AG04449 (cell line): ENCODE measurements around the gene BEND5.

Source experiments
- CTCF ChIA-PET: fragments of 350-600 bp; formaldehyde crosslinking; extraction: SDS; loops from one replicate; lab custom pipeline; 2021; ENCODE audit warnings: antibody characterized with exemption; lab: Yijun Ruan, JAX
- POLR2A ChIA-PET: fragments of 400-600, 350-600 bp; formaldehyde crosslinking; extraction: SDS; loops from one replicate; lab custom pipeline; 2020; ENCODE audit warnings: antibody characterized with exemption, inconsistent platforms; lab: Yijun Ruan, JAX
- DNase-seq: peaks from one replicate; pipeline ENCODE4 v3.0.0-alpha.2; 2010; ENCODE audit warnings: low read depth, low spot score
- H3K4me3 ChIP-seq: 2 replicates; pipeline ENCODE4 v1.5.1; 2011; ENCODE audit warnings: low read depth, mild to moderate bottlenecking, control low read depth, low read length
- TF ChIP-seq, protein P1 (sequence below): IDR thresholded peaks from one replicate; pipeline ENCODE4 v1.5.1; 2011; ENCODE audit warnings: mild to moderate bottlenecking, moderate library complexity, low read length, control low read depth, inconsistent platforms; ENCODE audit not compliant: insufficient read depth; ENCODE audit errors: missing control alignments

The BEND5 gene

DNA sequence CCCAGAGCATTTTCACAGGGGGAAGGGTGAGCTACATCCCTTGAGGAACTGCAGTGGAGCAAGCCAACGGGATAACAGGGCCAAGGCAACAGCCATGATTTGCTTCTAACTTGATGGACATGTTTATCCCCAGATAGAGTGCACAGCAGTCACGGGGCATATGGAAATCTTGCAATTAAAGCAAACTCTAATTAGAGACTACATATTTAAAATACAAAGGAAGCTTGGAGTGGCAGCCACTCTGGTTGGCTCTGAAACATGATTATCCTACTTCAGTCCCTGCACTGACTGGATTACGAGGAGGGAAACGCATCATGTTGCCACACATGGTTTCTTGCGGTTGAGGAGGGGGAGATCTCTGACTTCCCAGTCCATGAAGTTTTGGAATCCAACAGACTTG is 60.8 kb downstream of the BEND5 start:
- ChIA-PET POLR2A (no interaction called here), CTCF (no interaction called here)
- TF ChIP-seq, protein P1, sequence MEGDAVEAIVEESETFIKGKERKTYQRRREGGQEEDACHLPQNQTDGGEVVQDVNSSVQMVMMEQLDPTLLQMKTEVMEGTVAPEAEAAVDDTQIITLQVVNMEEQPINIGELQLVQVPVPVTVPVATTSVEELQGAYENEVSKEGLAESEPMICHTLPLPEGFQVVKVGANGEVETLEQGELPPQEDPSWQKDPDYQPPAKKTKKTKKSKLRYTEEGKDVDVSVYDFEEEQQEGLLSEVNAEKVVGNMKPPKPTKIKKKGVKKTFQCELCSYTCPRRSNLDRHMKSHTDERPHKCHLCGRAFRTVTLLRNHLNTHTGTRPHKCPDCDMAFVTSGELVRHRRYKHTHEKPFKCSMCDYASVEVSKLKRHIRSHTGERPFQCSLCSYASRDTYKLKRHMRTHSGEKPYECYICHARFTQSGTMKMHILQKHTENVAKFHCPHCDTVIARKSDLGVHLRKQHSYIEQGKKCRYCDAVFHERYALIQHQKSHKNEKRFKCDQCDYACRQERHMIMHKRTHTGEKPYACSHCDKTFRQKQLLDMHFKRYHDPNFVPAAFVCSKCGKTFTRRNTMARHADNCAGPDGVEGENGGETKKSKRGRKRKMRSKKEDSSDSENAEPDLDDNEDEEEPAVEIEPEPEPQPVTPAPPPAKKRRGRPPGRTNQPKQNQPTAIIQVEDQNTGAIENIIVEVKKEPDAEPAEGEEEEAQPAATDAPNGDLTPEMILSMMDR = no peak
- H3K4me3 ChIP-seq = no peak overlapping the region
- no peak for DNase-seq

DNA sequence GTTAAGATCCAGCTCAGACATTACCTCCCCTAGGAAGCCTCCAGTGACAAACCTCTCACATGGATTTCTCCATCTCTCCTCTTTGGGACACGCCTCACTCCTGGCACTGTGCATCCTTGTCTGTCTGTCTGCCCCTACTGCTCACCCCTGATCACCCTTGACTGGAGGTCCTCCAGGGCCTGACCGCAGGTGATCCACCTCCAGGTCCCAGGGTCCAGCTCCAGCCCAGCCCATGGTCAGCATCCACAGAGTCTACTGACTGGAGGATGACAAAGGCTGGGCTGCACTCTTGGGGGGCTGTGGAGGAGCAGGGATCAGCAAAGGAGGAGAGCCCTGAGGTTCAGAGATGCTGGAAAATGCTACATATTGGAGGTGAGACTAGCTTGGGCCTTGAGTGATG is 65.8 kb downstream of the BEND5 start:
- no peak overlapping the region for H3K4me3 ChIP-seq
- no peak for DNase-seq
- ChIA-PET CTCF (interaction anchor here (2.8 kb wide), 1 partner anchor 14 kb away, joined by 10 read pairs; no protein-coding TSS in a partner anchor), POLR2A (no interaction called here)
- TF ChIP-seq, protein P1 = no peak

DNA sequence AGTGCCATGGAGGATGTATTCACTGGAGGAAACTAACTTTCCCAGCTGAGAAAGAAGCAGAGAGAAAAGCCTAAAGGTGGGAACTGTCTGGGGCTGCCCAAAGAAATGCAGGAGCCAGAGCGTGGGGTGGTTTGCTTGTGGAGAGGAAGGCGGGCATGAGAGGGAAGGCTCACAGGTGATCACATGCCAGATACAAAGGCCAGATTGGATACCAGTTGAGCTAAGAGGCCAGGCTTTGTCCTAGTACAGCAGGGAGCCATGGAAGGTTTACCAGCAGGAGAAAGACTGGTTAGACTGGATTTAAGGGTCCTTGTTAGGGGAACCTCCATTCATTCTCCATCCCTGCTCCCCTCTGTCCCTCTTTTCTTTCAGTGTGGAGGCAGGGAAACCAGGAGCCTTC is 66.4 kb downstream of the BEND5 start:
- H3K4me3 ChIP-seq = no peak overlapping the region
- TF ChIP-seq, protein P1 = no peak
- CTCF ChIA-PET = interaction anchor here (1.0 to 2.8 kb wide), 2 partner anchors 11 to 13 kb away, joined by 4 to 10 read pairs; no protein-coding TSS in a partner anchor
- POLR2A ChIA-PET = no interaction called here
- no peak for DNase-seq

DNA sequence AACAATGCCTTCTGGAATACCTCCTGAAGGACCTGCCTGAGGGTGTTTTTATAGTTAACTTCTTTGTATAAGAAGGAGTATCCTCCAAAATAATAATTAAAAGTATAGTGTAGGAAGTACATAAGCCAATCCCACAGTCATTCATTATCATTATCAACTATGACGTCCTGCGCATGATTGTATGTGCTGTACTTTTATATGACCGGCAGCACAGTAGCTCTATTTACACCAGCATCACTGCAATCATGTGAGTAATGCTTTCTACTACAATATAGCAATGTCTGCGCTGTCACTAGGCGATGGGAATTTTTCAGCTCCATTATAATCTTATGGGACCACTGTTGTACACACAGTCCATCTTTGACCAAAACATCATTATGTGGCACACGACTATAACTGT is 72.0 kb downstream of the BEND5 start:
- TF ChIP-seq, protein P1 = no peak
- DNase-seq = no peak
- POLR2A ChIA-PET = no interaction called here
- CTCF ChIA-PET = interaction anchor here (1.0 to 1.6 kb wide), 3 partner anchors 8 to 113 kb away, joined by 4 to 6 read pairs (median 4); no protein-coding TSS in a partner anchor
- no peak overlapping the region for H3K4me3 ChIP-seq

DNA sequence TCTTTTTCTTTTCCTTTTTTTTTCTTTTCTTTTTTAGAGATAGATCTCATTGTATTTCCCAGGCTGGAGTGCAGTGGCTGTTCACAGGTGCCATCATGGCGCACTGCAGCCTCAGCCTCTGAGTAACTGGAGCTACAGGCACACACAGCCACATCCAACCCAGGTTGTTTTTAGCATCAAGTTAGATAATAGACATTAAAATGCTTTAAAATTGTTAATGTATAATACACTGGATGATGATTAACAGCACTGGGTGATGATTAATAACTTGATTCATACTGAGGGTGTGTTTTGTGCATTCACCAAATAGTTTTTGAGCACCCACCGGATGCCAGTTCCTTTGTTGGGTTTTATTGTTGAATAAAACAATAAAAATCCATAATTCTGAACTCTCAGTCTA is 75.2 kb downstream of the BEND5 start:
- ChIA-PET POLR2A (no interaction called here), CTCF (interaction anchor here (1.4 kb wide), 1 partner anchor 13 kb away, joined by 3 read pairs; no protein-coding TSS in a partner anchor)
- TF ChIP-seq, protein P1 = no peak
- H3K4me3 ChIP-seq = no peak overlapping the region
- DNase-seq = no peak

DNA sequence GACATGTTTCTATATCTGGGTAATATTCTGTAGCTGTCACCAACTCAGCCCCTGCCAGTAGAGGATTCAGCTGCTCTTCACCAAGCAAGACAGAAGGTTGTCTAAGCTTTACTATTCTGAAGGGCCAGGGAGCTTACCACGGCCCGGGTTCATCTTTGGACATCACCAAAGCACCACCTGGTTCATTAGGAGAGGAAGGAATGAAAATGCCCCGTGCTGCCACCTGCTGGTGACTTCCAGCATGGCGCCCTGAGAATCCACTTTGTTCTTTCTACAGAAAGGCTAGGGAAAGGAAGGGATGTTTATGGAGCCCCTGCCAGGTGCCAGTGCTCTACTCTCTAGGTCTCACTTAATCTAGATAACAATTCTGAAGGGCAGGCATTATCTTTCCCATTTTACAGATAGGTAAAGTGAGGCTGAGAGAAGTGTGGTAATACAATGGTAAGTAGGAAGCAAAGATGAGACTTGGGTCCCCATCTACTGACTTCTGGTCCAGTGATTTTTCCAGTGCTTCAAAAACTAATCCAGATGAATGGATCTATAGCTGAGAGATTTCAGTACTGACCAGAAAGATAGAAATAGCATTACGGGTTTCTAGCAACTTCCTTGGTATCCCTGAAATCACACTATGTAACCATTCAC is 79.5 kb downstream of the BEND5 start:
- ChIA-PET POLR2A (no interaction called here), CTCF (interaction anchor here (0.9 to 5.1 kb wide), 23 partner anchors 8 to 586 kb away, joined by 3 to 54 read pairs (median 4); no protein-coding TSS in a partner anchor)
- DNase-seq = no peak
- TF ChIP-seq, protein P1 = peak; percentile 85
- no peak overlapping the region for H3K4me3 ChIP-seq
